ENCODE measurements around the gene PWWP2B.

The PWWP2B gene

GRCh38 chr10:132363376-132363775, 33.6 kb upstream of the PWWP2B start:
- DNase-seq (ENCODE audit: low read depth in 1 of 2, low spot score in 1 of 2) = no peak

GRCh38 chr10:132363921-132364593, 32.9 kb upstream of the PWWP2B start:
- no peak for DNase-seq (ENCODE audit: low read depth in 1 of 2, low spot score in 1 of 2)

GRCh38 chr10:132364594-132364970, 32.4 kb upstream of the PWWP2B start:
- DNase-seq (ENCODE audit: low read depth in 1 of 2, low spot score in 1 of 2) = peak in 1 of 2 donors; percentile 38

- DNase-seq (ENCODE audit: low read depth in 1 of 2, low spot score in 1 of 2) = no peak
Observed at GRCh38 chr10:132365102-132365501, 31.9 kb upstream of the PWWP2B start.

- DNase-seq (ENCODE audit: low read depth in 1 of 2, low spot score in 1 of 2) = no peak
Observed at GRCh38 chr10:132366006-132366405, 31.0 kb upstream of the PWWP2B start.

GRCh38 chr10:132366499-132366898, 30.5 kb upstream of the PWWP2B start:
- DNase-seq (ENCODE audit: low read depth in 1 of 2, low spot score in 1 of 2) = no peak

- no peak for DNase-seq (ENCODE audit: low read depth in 1 of 2, low spot score in 1 of 2)
Observed at GRCh38 chr10:132368391-132368790, 28.6 kb upstream of the PWWP2B start.

- no peak for DNase-seq (ENCODE audit: low read depth in 1 of 2, low spot score in 1 of 2)
Observed at GRCh38 chr10:132368881-132369635, 27.9 kb upstream of the PWWP2B start.

GRCh38 chr10:132369636-132370185, 27.3 kb upstream of the PWWP2B start:
- no peak for DNase-seq (ENCODE audit: low read depth in 1 of 2, low spot score in 1 of 2)

- DNase-seq (ENCODE audit: low read depth in 1 of 2, low spot score in 1 of 2) = no peak
Observed at GRCh38 chr10:132370426-132371340, 26.3 kb upstream of the PWWP2B start.

- no peak for DNase-seq (ENCODE audit: low read depth in 1 of 2, low spot score in 1 of 2)
Observed at GRCh38 chr10:132371641-132372081, 25.3 kb upstream of the PWWP2B start.

- no peak for DNase-seq (ENCODE audit: low read depth in 1 of 2, low spot score in 1 of 2)
Observed at GRCh38 chr10:132372516-132373095, 24.4 kb upstream of the PWWP2B start.

GRCh38 chr10:132373241-132373955, 23.6 kb upstream of the PWWP2B start:
- no peak for DNase-seq (ENCODE audit: low read depth in 1 of 2, low spot score in 1 of 2)

GRCh38 chr10:132374176-132374575, 22.8 kb upstream of the PWWP2B start:
- DNase-seq (ENCODE audit: low read depth in 1 of 2, low spot score in 1 of 2) = no peak

GRCh38 chr10:132374612-132375011, 22.4 kb upstream of the PWWP2B start:
- no peak for DNase-seq (ENCODE audit: low read depth in 1 of 2, low spot score in 1 of 2)

GRCh38 chr10:132375116-132375794, 21.7 kb upstream of the PWWP2B start:
- no peak for DNase-seq (ENCODE audit: low read depth in 1 of 2, low spot score in 1 of 2)

- DNase-seq (ENCODE audit: low read depth in 1 of 2, low spot score in 1 of 2) = no peak
Observed at GRCh38 chr10:132375795-132376297, 21.2 kb upstream of the PWWP2B start.

GRCh38 chr10:132376394-132376851, 20.6 kb upstream of the PWWP2B start:
- DNase-seq (ENCODE audit: low read depth in 1 of 2, low spot score in 1 of 2) = no peak

- no peak for DNase-seq (ENCODE audit: low read depth in 1 of 2, low spot score in 1 of 2)
Observed at GRCh38 chr10:132377326-132377725, 19.7 kb upstream of the PWWP2B start.
